ENCODE results near the gene KCNJ3.

Gene KCNJ3

DNA sequence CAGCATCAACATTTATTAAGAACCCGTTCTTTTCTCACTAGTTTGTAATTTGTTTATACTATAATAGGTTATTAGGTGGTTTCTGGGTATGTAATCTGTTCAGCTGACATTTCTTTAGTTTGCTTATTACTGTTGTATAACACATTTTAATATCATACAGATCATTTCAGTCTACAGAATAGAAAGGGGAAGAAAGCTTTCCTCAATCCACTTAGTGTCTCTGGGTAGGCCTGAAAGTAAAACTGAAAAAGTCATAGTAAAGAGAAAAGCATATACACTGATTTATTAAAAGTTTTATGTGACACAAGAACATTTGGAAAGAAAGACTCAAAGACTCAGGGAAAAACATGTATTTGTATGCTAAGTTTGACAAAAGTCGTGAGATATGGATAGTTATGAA, 16.8 kb upstream of the KCNJ3 start:
- no peak overlapping the region for H3K27ac ChIP-seq
- TF ChIP-seq, protein P1, sequence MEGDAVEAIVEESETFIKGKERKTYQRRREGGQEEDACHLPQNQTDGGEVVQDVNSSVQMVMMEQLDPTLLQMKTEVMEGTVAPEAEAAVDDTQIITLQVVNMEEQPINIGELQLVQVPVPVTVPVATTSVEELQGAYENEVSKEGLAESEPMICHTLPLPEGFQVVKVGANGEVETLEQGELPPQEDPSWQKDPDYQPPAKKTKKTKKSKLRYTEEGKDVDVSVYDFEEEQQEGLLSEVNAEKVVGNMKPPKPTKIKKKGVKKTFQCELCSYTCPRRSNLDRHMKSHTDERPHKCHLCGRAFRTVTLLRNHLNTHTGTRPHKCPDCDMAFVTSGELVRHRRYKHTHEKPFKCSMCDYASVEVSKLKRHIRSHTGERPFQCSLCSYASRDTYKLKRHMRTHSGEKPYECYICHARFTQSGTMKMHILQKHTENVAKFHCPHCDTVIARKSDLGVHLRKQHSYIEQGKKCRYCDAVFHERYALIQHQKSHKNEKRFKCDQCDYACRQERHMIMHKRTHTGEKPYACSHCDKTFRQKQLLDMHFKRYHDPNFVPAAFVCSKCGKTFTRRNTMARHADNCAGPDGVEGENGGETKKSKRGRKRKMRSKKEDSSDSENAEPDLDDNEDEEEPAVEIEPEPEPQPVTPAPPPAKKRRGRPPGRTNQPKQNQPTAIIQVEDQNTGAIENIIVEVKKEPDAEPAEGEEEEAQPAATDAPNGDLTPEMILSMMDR (conservative IDR thresholded peaks at IDR 0.05), result no peak

DNA sequence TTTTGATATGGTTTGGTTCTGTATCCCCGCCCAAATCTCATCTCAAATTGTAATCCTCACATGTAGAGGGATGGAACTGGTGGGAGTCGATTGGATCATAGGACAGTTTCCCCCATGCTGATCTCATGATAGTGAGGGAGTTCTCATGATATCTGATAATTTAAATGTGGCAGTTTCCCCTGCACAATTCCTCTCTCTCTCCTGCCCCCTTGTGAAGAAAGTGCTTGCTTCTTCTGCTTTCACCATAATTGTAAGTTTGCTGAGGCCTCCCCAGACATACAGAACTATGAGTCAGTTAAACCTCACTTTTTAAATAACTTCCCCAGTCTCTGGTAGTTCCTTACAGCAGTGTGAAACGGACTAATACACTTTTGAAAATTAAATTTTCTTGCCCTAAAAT, 12.3 kb upstream of the KCNJ3 start:
- TF ChIP-seq, protein P1 (conservative IDR thresholded peaks at IDR 0.05), result no peak
- no peak overlapping the region for H3K27ac ChIP-seq

DNA sequence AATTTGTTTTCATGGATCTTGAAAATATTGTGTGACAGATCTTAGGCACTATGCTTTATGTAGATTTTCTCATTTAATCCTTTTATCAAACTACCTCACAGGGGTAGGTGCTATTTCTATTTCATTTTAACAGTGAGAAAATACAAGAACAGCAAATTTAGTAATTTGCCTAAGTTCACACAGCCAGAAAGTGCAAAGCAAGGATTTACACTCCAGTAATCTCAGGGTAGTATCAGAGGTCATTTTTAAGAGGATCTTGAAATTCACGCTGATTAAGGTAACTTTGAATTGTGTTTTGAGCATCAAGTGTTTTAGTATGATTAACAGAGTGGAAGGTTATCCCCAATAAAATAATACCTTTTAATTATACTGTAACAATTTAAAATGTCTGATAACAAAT, 10.1 kb upstream of the KCNJ3 start:
- TF ChIP-seq, protein P1 (conservative IDR thresholded peaks at IDR 0.05), result no peak
- H3K27ac ChIP-seq, result no peak overlapping the region

DNA sequence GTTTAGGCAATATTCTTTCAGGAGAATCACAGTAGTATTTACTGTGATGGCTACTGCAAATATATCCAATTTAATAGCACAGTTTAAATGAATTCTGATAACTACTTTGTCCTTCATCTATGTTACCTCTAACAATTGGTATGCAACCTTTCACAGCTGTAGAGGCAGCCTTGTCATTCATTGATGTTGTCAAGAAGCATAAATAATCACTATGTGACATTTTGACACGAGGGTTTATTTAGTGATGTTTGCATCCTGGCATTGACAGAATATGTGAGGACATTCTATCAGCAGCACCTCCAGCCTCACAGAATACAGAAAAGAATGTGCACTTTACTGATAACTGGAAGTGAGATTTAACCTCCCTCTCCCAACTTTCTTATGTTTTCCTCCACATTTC, 9.3 kb upstream of the KCNJ3 start:
- no peak overlapping the region for H3K27ac ChIP-seq
- TF ChIP-seq, protein P1 (conservative IDR thresholded peaks at IDR 0.05), result no peak

DNA sequence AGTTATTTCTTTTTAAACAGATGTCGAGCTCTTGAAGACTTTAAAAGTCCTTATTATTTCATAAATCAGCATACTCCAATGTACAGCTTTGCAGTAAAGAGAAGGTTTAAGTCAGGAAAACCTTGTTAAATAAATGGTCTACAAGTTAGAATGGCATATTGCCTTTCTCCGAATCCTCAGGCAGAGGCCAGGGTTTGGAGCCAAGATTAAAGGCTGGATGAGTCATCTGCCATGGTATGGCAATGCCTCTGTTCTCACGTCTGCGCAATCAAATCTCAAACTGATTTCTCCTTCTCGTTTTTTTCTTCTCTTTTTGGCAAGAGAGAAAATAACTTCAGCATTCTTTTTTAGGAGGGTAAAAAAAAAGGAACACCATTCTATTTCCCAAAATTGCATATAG, 5.6 kb upstream of the KCNJ3 start:
- H3K27ac ChIP-seq, result no peak overlapping the region
- TF ChIP-seq, protein P1 (conservative IDR thresholded peaks at IDR 0.05), result no peak

DNA sequence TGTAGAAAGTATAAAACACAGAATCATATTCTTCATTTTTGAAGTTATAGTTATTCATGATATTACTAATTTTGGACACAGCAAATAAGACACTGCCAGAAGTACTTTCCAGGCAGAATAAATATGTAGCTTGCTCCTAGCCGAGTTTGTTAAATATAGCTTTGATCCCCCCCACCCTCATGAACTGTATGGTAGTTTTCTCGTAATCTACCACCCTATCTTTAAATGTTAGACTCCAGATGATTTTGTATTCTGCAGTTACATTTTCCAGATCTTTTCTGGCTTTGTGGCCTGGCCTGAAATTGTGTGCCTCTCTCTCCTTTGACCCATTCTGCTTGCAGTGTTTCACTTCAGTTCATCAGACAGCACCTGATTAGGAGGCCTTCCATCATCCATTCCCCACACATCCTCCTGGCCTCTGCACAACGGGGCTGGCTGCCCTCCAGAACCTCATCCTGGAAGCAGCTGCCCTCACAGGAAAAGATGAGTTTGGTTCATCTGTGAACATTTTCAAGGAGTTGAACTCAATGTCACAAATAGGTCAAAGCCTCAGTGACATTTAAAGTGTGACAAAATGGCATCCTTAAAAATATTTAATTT, 4.7 kb upstream of the KCNJ3 start:
- H3K27ac ChIP-seq, result no peak overlapping the region
- TF ChIP-seq, protein P1 (conservative IDR thresholded peaks at IDR 0.05), result no peak

DNA sequence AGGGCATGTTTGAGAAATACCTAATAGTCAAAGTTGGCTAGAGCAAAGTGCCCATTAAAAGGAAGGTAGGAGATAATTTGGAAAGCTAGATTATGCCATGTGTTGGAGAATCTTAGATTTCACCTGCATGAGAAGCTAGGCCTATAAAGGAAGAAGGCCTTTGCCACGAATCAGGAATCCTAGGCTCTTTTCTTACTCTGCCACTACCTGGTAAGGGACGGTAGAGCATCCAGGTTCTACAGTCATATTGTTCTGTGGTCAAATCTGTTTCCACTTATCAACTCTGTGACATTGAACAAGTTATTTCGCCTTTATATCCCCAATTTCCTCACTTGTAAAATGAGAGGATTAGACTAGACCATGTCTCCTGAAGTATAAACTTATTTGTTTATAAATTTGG, 3.6 kb upstream of the KCNJ3 start:
- H3K27ac ChIP-seq, result no peak overlapping the region
- TF ChIP-seq, protein P1 (conservative IDR thresholded peaks at IDR 0.05), result no peak; the same call in 1 of the 2 replicates
